ENCODE measurements around the gene KIAA1614.
"Not testable (repeated sequence)": the region's sequence is repeated elsewhere in the genome, so short reads cannot be mapped to it uniquely, and the experiment has no call there.

Gene KIAA1614

DNA sequence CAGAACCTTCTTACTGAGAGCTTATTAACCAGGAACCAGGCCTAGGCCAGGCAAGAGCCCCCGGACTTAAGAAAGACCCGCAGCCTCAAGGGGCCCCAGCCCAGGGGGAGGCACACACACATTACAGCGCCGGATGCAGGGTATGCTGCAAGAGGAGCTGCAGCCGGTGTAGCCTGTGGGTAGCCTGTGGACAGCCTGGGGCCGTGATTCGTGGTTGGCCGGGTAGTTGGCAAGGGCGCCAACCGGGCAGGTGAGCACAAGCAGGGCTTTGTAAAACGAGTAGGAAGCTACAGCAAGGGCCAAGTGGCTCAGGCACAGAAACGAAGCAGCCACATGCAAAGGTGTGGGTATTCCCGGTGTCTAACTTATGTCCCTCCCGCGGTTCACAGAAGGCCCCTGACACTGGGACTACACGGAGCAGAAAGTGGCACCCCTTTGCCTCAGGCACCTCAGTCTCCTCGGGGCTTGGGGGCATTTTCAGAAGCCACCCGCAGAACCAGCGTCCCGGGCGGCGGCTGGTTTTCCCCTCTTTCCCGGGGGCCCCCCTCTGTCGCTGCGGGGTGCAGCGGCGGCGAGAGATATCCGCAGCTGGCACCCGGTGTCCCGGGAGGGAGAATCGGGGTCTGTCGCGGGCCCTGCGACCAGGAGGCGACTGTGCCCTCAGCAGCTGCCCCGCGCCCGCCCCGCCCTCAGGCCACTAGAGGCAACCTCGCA lies 40.8 kb downstream of the KIAA1614 start:
- no peak overlapping the region for H3K27ac ChIP-seq
- H3K9me3 ChIP-seq (ENCODE audit: low read depth, low read length), result no peaks in the 10 kb centered on the region
- H3K4me3 ChIP-seq, result peak overlapping the region; percentile 58
- TF ChIP-seq EZH2 (IDR thresholded peaks at IDR 0.05), result no peak
- no peak for TF ChIP-seq FOXP2 (optimal IDR thresholded peaks at IDR 0.05; ENCODE audit: control extremely low read depth, extremely low read length, insufficient read depth)
- TF ChIP-seq POLR2AphosphoS5 (IDR thresholded peaks at IDR 0.05; ENCODE audit: borderline replicate concordance, low read depth, low read length), result no peak
- no peak for DNase-seq (ENCODE audit: low read depth, low spot score)
- H3K36me3 ChIP-seq (ENCODE audit: insufficient read depth, low read length), result no peaks in the 10 kb centered on the region
- no peak overlapping the region for H3K9ac ChIP-seq (ENCODE audit: insufficient read length)

DNA sequence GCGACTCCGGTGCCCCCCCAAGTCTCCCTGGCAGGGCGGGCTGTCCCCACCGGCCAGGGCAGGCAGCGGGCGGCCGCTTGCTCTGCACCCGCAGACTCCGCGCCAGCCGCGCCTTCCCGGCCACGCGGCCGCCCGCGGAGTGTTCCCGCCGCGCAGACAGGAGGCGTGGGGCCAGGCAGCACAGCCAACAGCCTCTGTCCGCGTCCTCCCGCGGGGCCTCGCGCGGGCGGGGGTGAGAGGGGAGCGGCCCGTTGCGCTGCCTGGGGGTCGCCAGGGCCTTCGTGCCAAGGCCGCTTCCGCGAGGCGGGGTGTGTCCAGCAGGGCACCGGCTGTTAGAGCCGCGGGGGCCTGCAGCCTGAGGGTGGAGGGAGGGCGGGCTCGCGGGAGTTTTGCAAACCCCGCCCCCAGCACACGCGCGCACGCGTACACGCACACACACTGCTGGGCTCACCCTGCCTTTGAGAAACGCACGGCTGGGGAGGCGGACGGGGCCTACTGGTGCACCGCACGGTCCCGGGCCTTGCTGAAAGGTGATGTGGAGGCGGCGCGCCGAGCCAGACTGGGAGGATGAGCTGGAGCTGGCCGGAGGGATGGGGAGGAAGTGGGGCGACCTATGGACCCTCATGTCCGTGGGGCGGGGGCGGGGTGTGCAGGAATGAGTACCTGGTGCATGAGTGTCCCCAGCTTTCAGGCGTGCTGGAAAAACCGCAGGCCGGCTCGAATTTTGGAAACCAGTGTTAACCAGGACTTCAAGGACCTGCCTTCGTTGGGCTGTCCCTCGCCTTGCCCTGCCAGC lies 41.5 kb downstream of the KIAA1614 start:
- DNase-seq (ENCODE audit: low read depth, low spot score), result no peak
- TF ChIP-seq FOXP2 (optimal IDR thresholded peaks at IDR 0.05; ENCODE audit: control extremely low read depth, extremely low read length, insufficient read depth) (no peak), POLR2AphosphoS5 (IDR thresholded peaks at IDR 0.05; ENCODE audit: borderline replicate concordance, low read depth, low read length) (0 out of 2 replicates have a peak, but pooled peaks have one; percentile 16)
- peak overlapping the region; percentile 58 for H3K4me3 ChIP-seq
- no peaks in the 10 kb centered on the region for H3K36me3 ChIP-seq (ENCODE audit: insufficient read depth, low read length)
- H3K27ac ChIP-seq, result no peak overlapping the region
- H3K9ac ChIP-seq (ENCODE audit: insufficient read length), result no peak overlapping the region
- H3K9me3 ChIP-seq (ENCODE audit: low read depth, low read length), result no peaks in the 10 kb centered on the region

DNA sequence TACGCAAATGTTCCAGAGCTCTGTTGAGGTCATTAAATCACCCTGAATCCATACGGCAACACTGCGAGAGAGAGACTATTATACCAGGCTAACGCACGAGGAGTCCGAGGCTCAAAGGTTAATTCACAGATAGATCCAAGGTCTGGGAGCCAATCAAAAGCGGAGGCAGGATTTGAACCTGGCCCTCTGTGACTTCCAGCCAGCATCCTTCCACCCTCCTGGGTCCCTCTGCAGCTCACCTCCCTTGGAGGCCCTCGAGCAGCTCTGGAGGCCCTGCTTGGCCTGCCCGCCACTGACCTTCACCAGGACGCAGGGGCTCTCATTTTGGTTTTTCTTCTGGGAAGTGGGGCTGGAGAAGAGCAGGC lies 42.1 kb downstream of the KIAA1614 start:
- DNase-seq (ENCODE audit: low read depth, low spot score), result no peak
- TF ChIP-seq FOXP2 (optimal IDR thresholded peaks at IDR 0.05; ENCODE audit: control extremely low read depth, extremely low read length, insufficient read depth) (no peak), EZH2 (IDR thresholded peaks at IDR 0.05) (no peak), POLR2AphosphoS5 (IDR thresholded peaks at IDR 0.05; ENCODE audit: borderline replicate concordance, low read depth, low read length) (no peak)
- Histone ChIP-seq H3K4me3 (no peak overlapping the region), H3K27ac (no peak overlapping the region), H3K9me3 (ENCODE audit: low read depth, low read length) (no peaks in the 10 kb centered on the region), H3K36me3 (ENCODE audit: insufficient read depth, low read length) (no peaks in the 10 kb centered on the region), H3K9ac (ENCODE audit: insufficient read length) (no peak overlapping the region)

DNA sequence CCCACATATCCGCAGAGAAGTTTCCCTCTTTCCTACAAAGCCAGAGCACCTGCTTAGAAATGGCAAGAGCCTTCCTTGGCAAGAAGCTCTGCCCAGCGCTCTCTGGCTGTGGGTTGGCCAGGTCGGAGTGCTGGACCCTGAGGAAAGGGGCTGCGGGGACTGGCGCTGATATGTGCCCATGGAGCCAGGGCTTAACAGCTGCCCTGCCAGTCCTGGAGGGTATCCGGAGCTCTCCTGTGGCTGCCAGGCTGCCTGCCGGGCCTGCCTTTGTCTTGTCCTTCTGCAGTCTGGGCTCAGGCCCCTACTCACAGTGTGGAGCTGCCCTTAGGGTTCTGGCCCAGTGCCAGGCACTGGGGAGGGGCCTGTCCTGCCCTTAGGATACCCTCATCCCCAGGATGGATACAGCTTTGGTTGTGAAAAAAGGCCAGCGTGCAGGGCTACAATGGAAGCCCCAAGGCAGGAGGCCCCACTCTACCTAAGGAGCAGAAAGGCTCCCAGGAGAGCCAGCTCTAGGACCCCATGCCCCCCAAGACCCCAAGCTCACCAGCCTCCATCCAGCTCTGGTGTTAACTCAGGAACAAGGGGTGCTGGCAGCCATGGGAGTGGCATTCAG lies 43.4 kb downstream of the KIAA1614 start:
- Histone ChIP-seq H3K27ac (no peak overlapping the region), H3K36me3 (ENCODE audit: insufficient read depth, low read length) (no peaks in the 10 kb centered on the region; the same call in 1 of the 2 replicates), H3K9me3 (ENCODE audit: low read depth, low read length) (no peaks in the 10 kb centered on the region), H3K9ac (ENCODE audit: insufficient read length) (no peak overlapping the region), H3K4me3 (no peak overlapping the region)
- no peak for TF ChIP-seq POLR2AphosphoS5 (IDR thresholded peaks at IDR 0.05; ENCODE audit: borderline replicate concordance, low read depth, low read length)
- TF ChIP-seq FOXP2 (optimal IDR thresholded peaks at IDR 0.05; ENCODE audit: control extremely low read depth, extremely low read length, insufficient read depth), result no peak
- no peak for TF ChIP-seq EZH2 (IDR thresholded peaks at IDR 0.05)
- no peak for DNase-seq (ENCODE audit: low read depth, low spot score)

DNA sequence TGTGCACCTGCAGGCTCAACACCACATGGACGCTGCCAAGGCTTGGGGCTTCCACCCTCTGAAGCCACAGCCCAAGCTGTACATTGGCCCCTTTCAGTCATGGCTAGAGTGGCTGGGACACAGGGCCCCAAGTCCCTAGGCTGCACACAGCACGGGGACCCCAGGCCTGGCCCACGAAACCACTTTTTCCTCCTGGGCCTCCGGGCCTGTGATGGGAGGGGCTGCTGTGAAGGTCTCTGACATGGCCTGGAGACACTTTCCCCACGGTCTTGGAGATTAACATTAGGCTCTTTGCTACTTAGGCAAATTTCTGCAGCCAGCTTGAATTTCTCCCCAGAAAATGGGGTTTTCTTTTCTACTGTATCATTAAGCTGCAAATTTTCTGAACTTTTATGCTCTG lies 46.9 kb downstream of the KIAA1614 start:
- not testable (repeated sequence) for H3K4me3 ChIP-seq; H3K27ac ChIP-seq; H3K9ac ChIP-seq (ENCODE audit: insufficient read length); H3K36me3 ChIP-seq (ENCODE audit: insufficient read depth, low read length); H3K9me3 ChIP-seq (ENCODE audit: low read depth, low read length); DNase-seq (ENCODE audit: low read depth, low spot score)

DNA sequence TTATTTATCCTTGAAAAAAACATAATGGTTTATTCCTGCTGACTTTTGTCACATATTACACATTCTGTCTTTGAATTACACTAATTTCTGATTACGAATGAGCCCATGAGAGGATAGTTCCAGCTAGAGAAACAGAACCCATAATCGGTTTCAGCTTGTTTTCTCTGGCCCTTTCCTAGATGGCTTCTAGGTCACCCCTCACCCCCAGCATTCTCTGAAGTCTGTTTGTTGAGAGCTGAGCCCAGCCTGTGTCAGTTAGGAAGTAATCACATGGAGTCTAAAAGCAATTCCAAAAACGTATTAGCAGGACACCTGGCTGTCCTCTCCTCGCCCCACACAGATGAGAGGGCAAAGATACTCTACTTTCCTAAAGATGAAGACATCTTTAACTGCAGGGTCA lies 48.9 kb downstream of the KIAA1614 start:
- Histone ChIP-seq H3K27ac (no peak overlapping the region), H3K4me3 (no peak overlapping the region), H3K9ac (ENCODE audit: insufficient read length) (no peak overlapping the region), H3K9me3 (ENCODE audit: low read depth, low read length) (no peaks in the 10 kb centered on the region), H3K36me3 (ENCODE audit: insufficient read depth, low read length) (no peaks in the 10 kb centered on the region; the same call in 1 of the 2 replicates)
- TF ChIP-seq POLR2AphosphoS5 (IDR thresholded peaks at IDR 0.05; ENCODE audit: borderline replicate concordance, low read depth, low read length) (no peak), FOXP2 (optimal IDR thresholded peaks at IDR 0.05; ENCODE audit: control extremely low read depth, extremely low read length, insufficient read depth) (no peak), EZH2 (IDR thresholded peaks at IDR 0.05) (no peak)
- DNase-seq (ENCODE audit: low read depth, low spot score), result no peak

DNA sequence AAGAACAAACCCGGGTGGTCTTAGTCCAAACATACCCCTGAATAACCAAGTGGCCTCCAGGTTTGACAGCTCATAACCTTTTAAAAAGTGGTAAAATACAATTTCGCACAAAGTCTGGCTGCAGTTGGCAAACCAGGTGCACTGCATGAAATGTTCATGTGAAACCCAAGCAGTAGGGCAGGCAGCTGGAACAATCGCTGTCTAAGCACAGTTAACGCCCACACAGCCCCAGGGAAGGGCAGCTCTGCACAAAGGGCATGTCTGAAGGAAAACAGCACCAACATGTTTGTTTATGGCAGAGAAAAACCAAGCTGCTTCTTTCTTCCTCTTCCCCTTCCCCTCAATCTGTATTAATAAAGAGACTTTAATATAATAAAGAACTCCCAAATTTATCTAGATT lies 49.5 kb downstream of the KIAA1614 start:
- DNase-seq (ENCODE audit: low read depth, low spot score), result no peak
- Histone ChIP-seq H3K9me3 (ENCODE audit: low read depth, low read length) (no peaks in the 10 kb centered on the region), H3K4me3 (no peak overlapping the region), H3K9ac (ENCODE audit: insufficient read length) (no peak overlapping the region), H3K36me3 (ENCODE audit: insufficient read depth, low read length) (no peaks in the 10 kb centered on the region; the same call in 1 of the 2 replicates), H3K27ac (no peak overlapping the region)
- no peak for TF ChIP-seq EZH2 (IDR thresholded peaks at IDR 0.05)
- TF ChIP-seq FOXP2 (optimal IDR thresholded peaks at IDR 0.05; ENCODE audit: control extremely low read depth, extremely low read length, insufficient read depth), result no peak
- no peak for TF ChIP-seq POLR2AphosphoS5 (IDR thresholded peaks at IDR 0.05; ENCODE audit: borderline replicate concordance, low read depth, low read length)

DNA sequence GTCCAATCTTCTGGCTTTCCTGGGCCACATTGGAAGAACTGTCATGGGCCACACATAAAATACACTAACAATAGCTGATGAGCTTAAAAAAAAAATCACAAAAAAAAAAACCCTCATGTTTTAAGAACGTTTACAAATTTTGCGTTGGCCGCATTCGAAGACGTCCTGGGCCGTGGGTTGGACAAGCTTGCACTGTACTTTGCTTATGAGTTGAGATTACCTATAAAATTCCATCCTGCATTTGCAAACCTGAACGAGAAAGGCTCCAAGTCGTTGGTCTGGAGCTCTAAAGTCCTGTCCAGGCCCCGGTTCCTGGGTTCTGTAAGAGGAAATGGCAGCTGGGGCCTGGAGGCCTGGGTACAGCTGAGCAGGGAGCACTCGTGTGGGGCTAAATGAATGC lies 51.4 kb downstream of the KIAA1614 start:
- Histone ChIP-seq H3K9ac (ENCODE audit: insufficient read length) (no peak overlapping the region), H3K9me3 (ENCODE audit: low read depth, low read length) (no peaks in the 10 kb centered on the region), H3K4me3 (no peak overlapping the region), H3K27ac (no peak overlapping the region), H3K36me3 (ENCODE audit: insufficient read depth, low read length) (no peaks in the 10 kb centered on the region; the same call in 1 of the 2 replicates)
- no peak for TF ChIP-seq FOXP2 (optimal IDR thresholded peaks at IDR 0.05; ENCODE audit: control extremely low read depth, extremely low read length, insufficient read depth)
- TF ChIP-seq POLR2AphosphoS5 (IDR thresholded peaks at IDR 0.05; ENCODE audit: borderline replicate concordance, low read depth, low read length), result no peak
- TF ChIP-seq EZH2 (IDR thresholded peaks at IDR 0.05), result no peak
- no peak for DNase-seq (ENCODE audit: low read depth, low spot score)
